ENCODE data around the gene TREML2.
"Not testable (repeated sequence)": the region's sequence is repeated elsewhere in the genome, so short reads cannot be mapped to it uniquely, and the experiment has no call there.

Gene TREML2, protein sequence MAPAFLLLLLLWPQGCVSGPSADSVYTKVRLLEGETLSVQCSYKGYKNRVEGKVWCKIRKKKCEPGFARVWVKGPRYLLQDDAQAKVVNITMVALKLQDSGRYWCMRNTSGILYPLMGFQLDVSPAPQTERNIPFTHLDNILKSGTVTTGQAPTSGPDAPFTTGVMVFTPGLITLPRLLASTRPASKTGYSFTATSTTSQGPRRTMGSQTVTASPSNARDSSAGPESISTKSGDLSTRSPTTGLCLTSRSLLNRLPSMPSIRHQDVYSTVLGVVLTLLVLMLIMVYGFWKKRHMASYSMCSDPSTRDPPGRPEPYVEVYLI

DNA sequence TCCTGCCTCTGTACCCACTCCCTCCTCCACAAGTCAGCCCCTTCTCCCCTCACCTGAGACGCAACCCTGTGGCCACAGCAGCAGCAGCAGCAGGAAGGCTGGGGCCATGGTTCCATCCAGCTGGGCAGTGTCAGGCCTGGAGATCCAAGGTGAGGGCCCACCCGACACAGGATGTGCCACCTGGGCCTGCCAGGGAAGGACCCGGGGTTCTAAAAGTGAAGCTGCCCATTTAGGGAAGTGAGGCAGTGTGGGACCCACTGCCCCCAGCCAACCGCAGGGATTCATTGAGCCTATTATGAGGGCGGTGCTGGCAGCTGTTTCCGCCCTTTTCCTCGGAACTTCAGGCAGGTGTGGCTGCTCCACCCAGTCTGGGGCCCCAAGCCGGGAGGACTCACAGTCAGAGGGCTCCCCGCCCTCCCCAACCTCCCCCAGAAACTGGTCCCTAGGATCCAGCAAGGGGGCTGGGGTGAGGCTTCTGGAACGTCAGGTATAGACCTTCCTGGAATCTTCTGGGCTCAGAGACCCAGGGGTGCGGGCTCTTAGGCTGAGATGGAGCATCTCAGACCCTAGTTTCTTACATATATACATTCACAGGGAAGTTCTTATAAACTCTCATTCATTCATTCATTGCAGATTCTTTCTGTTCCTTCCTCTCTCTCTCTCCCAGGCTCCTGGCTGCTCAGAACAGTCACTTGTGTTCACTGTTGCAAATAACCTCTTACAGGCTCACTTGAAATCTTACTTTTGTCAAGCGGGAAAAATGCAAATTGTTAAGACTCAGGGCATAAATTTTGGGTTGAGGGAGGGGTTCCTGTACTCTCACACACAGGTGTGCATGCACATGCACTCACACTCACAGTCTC, at the start of gene TREML2:
TSS of gene TREML2 (minus strand) at position 249 of the 863 bp plus-strand sequence. CDS start at position 108, 141 bp downstream.
- no peak for DNase-seq

DNA sequence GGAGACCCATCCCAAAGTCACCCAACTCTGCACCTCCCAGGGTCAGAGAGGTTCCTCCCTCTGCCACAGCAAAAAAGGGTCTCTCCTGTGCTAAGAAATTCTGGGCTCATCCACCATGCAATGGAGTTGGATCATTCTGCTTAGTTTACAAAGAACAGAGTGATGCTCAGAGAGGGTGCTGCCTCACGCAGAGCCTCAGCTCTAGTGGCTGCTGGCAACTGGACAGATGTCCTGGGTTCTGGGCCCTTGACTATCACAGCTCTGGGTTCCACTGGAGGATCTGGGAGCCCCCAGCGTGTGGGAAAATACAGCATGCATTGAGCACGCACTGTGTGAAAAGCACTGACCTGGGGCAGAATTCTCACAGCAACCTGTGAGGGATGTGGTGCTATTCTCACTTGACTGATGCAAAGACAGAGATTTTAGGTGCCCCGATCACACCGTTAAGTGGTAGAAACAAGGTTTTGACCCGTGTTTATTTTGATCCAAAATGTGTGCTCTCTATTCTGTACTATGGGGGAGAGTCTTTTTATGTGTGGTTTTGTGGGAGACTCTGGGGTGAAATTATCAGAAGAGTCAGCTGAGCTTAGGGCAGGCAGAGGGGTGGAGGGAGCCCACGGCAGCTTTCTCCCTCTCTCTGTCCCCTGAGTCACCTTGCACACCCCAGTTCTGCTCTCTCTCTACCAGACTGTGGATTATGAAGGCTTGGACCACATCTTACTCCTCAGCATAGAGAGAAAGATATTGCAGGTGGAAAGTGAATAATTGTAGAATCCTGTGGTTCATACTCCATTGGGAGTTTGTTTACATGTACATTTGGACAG, 47.1 kb upstream of the TREML2 start:
- no peak for DNase-seq

DNA sequence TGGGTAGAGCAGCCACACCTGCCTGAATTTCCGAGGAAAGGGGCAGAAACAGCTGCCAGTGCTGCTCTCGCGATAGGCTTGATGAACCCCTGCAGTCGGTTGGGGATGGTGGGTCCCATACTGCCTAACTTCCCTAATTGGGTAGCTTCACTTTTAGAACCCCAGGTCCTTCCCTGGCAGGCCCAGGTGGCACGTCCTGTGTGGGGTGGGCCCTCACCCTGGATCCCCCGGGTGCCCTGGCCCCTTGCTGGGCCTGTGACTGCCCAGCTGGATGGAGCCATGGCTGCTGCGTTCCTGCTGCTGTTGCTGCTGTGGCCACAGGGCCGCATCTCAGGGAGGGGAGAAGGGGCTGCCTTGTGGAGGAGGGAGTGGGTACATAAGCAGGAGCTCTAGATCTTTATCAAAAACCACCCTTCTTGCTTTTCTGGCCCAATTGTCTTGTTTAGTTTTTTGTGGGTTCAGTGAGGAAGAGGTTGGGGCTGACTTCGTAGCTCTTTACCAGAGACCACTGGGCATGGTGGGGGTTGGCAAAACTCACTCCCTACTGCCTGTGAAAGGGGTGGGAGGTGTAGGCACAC, 46.4 kb upstream of the TREML2 start:
- DNase-seq: no peak

DNA sequence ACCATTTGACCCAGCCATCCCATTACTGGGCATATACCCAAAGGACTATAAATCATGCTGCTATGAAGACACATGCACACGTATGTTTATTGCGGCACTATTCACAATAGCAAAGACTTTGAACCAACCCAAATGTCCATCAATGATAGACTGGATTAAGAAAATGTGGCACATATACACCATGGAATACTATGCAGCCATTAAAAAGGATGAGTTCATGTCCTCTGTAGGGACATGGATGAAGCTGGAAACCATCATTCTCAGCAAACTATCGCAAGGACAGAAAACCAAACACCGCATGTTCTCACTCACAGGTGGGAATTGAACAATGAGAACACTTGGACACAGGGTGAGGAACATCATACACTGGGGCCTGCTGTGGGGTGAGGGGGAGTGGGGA, 45.6 kb upstream of the TREML2 start:
- DNase-seq: not testable (repeated sequence)

DNA sequence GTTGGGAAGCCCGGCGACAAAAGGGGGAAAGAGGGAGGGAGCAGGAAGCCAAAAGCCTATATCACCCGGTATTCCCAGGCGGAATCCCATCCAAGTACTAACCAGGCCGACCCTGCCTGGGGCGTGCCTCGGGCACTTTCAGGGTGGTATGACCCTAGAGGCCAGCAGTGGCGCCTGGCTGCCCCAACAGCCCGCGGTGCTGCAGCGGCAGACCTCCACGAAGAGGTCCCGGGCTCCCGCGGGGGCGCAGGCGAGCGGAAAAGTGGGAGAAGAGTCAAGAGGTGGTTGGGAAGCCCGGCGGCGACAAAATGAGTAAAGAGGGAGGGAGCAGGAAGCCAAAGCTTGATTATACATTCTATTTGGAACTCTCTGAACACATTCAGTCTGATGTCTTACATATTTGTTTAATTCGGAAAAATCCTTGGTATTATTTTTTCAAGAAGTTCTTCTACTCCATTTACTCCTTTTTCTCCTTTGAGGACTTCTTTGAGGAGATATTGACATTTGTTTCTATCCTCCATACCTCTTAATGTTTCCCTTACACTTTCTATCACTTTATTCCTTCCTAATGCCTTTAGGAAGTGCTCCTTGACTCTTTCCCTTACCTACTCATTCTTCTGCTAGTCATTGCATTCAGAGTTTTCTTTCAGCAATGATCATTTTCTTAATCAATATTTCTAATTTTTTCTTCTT, 38.7 kb upstream of the TREML2 start:
- no peak for DNase-seq

DNA sequence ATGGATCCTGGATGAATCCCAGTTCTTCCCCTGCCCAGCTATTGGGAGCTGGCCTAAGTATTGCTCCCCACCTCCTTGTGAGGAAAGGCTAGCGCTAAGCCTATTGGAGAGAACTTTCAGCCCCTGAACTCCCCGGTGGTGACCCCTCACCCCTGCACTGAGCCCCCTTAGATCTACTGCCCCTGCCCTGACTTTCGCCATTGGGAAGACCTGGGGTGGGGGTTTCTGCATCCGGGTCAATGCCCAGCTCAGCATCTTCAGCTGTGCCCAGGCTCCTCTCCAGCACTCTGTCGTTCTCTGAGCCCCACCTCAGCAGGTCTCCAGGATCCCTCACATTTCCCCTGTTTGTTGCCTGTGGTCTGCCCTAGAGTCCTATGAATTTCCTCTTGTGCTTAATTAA, 36.2 kb upstream of the TREML2 start:
- DNase-seq: no peak

DNA sequence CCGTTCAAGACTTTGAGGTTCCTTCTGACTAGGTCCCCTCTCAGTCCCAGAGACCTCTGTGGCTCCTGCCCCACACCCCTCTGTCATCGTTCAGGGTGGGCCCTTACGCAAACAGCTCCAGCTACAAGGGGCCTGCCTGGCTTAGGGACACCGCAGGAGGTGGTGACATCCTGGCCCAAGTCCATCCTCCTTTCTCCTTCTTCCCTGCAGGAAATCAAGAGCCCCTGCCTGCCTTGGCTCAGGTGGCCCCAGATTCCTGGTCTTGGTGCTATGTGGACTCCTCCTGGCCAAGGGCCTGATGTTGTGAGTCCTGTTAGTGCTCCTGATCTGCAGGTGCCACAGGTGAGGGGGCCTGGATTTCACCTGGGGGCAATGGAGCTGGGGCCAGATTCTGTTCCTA, 35.3 kb upstream of the TREML2 start:
- DNase-seq: no peak

DNA sequence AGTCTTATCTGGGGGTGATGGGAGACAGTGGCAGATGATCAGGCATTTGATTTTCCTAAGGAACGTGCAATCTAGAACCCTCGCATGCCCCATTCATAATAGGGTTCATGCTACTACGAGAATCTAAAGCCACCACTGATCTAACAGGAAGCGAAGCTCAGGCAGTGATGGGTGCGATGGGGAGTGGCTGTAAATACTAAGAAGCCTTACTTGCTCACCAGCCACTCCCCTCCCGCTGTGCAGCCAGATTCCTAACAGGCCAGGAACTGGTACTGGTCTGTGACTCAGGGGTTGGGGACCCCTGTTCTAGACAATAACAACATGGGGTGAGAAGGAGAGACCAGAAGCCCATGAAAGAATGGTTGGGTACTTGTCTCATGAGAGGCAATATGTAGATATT, 31.7 kb upstream of the TREML2 start:
- DNase-seq: no peak

DNA sequence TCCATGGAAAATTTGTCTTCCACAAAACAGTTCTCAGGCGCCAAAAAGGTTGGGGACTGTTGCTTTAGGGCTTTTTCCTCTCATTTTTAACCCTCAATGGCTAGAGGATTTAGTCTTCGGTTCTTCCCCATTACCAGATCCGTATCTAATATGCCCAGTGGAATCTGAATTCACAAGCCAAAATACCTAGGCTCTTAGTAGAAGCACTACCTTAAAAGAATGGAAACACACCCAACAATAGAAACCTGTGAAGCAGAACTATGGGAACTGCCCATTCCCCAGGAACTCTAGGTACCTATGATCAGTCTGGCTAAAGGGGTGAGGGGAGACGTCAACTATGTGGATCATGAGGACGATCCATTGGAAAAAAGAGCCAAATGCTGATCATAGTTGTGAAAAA, 30.3 kb upstream of the TREML2 start:
- no peak for DNase-seq

DNA sequence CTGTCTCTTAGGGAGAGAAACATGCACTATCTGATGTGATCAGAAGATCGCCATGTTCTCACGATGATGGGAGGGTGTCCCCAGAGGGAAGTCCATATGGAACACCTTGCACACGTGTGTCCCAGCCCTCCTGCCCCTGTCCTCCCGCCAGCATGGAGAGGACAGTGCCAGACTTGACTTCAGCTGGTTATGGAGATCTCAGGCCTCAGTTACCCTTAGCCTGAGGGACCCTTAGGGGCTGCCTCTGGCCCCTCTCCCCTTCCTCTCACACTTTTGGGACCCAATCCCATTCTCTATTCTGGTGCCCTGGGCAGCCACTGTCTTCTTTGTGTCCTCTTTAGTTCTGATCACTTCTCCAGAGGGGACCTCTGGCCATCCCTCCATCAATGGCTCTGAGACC, 28.8 kb upstream of the TREML2 start:
- DNase-seq: no peak

DNA sequence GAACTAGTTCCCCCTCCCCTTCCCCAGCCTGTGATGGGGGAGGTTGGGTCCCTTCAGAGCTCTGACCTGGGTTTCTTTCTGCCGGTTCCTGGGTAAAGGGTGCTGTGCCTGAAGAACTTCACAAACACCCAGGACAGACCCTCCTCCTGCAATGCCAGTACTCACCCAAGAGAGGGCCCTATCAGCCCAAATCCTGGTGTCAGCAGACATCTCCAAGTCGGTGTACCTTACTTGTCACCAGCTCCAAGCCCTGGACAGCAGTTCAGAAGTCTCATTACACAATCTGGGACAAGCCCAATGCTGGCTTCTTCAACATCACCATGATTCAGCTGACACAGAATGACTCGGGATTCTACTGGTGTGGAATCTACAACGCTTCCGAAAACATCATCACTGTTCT, 27.7 kb upstream of the TREML2 start:
- no peak for DNase-seq

DNA sequence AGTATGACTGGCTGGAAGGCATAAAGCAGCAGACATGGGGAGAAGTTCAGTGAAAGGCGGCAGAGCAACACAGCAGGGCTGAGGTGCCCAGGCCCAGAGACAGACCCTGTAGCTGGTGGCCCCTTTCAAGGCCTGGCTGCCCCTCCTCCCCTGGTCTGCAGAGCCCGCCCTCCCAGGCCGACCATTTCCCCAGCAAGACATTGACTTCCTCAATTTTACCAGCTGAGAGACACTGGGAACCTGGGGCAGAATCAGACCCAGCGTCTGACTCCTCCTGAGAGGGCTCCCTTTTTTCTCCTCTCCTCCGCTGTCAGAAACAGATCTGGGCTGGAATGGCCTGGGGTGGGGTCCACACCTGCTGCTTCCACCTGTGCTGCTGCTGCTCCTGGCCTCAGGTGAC, 27.1 kb upstream of the TREML2 start, which contains the start of gene TREML4:
TSS of gene TREML4 (plus strand) at position 254 of the 400 bp plus-strand sequence. CDS start at position 333, 79 bp downstream.
- DNase-seq: no peak

DNA sequence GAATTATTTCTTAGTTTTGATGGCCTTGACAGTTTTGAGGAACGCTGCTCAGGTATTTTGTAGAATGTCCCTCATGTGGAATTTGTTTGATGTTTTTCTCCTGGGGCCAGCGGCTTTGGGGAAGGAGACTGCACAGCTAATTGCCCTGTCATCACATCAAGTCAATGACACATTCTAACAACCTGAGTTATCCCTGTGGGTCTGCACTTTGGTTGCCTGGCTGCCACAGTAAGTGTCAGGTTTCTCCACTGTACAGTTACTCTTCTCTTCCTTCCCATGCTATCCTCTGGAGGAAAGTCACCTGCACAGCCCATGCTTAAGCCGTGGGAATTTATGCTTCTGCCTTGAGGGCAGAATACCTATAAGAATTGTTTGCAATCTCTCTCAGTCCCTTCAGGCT, 25.8 kb upstream of the TREML2 start:
- no peak for DNase-seq

DNA sequence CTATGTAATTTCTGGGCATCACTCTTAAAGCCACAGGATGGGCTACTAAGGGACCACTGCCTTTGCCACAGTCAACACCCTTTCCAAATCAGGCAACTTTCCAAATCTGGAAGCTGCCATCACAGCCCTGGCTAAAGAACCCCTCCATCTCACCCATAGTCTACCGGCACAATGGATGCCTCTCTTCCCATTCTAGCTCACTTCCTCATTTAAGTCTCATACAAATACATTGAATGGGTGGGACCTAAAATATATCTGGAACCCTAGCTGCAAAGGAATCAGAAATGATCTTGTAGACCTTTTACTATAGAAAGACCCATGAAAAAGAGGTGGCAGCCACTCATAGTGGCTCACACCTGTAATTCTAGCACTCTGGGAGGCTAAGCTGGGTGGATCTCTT, 23.9 kb upstream of the TREML2 start:
- no peak for DNase-seq

DNA sequence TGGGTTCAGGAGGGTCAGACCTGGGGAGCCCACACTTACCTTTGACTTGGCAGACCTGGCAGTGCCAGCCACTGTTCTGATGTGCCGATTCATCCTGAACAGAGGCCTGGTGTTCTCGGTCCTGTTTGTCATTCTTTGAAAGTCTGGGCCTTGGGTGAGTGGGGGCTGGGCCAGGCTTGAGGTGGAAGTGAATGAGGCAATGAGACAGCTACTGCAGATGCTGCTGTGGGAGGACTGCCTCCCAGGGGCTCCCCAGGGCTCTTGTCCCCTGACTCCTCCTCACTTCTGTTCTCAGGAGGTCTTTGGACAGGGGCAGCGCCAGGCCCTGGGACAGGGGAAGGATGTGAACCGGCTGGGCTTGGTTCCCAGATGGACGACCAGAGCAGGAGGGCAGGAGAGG, 21.6 kb upstream of the TREML2 start:
- DNase-seq: no peak

DNA sequence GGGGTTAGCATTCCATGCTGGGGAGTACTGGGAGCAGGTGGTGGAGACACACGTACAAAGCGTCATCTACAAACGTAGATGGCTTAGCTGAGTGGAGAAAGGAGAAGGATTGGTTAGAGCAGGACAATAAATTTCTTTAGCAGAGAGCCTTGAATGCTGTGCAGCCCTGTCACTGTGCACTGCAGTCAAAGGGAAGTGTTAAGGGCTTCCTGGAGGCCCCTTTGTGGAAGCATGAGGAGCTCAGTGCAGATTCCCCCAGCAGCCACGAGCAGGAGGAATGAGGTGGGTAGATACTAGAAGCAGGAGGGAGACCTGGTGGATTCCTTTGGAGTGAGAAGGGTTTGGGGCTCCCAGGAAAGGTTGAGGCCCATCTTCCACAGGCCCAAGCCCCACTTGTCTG, 21.1 kb upstream of the TREML2 start:
- no peak for DNase-seq

DNA sequence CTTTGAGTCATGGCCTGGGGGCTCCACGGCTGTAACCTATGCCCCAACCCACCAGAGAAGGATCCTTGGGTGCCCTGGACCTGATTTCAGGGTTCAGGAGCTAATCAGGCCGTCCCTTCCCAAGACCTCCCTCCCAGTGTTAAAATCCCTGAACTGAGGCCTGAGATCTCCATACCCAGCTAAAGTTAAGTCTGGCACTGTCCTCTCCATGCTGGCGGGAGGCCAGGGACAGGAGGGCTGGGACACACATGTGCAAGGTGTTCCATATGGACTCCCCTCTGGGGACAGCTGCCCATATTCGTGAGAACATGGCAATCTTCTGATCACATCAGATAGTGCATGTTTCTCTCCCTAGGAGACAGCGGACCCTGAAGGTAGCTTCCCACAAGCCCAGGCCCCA, 15.7 kb upstream of the TREML2 start:
- no peak for DNase-seq

DNA sequence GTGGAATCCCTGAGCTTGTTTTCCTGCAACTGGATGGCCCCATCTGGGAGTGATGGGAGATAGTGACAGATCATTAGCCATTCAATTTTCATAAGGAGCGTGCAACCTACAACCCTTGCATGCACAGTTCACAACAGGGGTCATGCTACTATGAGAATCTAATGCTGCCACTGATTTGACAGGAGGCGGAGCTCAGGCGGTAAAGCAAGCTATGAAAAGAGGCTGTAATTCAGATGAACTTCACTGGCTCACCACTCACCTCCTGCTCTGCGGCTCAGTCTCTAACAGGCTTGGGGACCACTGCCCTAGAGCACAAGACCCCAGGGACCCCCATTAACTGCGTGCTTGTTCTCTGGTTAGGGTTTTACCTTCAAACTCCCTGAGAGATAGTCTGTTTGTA, 14.8 kb upstream of the TREML2 start:
- no peak for DNase-seq

DNA sequence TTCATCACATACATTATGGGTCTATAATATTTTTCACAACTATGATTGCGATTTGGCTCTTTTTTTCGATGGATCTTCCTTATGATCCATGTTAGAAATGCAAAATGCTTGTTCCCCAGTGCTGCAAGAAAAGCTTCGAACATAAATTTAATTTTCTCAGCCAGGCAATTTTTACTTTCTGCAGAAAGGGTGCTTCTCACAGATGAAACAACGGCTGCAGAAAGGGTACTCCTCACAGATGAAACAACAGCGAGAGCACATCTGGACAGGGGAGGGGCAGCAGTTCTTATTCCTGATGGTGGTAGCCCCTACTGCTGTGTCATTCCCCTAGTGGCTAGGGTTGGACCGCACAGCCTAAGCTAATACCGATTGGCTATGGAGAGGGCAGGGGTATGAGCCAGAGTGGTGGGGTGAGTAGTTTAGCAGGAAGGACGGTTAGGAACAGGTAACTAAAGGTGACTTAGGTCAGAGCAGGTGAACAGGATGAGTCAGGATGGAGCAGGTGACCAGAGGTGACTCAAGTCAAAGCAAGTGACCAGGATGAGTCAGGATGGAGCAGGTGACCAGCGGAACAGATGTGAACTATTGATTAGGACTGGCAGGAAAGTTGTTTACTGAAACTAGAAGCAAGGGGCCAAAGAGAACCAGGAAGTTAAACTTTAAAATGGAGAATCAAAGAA, 13.8 kb upstream of the TREML2 start:
- DNase-seq: no peak

DNA sequence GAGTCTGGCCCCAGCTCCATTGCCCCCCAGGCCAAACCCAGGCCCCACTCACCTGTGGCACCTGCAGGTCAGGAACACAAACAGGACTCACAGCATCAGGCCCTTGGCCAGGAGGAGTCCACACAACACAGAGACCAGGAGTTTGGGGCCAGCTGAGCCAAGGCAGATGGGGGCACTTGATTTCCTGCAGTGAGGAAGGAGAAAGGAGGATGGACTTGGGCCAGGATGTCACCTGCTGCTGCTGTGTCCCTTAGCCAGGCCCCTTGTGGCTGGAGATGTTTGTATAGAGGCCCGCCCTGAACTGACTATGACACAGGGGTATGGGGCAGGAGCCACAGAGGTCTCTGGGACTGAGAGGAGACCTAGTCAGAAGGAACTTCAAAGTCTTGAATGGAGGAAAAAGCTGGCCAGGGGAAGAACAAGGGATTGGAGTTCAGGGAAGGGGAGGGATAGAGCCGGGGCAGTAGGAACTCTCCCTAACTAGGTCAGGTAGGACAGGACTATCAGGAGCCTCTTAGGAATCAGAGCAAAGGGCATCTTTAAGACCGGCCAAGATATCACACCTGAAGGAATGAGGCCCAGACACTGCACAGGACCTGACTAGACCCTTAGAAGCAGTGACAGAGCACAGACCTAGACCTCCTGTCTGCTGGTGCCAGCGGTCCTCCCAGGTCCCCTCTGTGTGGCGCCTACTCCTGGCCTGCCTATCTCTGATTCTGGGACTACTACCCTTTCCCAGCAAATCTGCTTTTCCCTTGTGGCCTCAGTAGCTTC, 8.8 kb upstream of the TREML2 start:
- DNase-seq: no peak
